HG02759 (cell line): ENCODE measurements around the gene TLE1.

Source experiments
- ATAC-seq: cut with Tn5 transposase; IDR thresholded peaks from one replicate; pipeline ENCODE4 v1.9.1; 2021; ENCODE audit warnings: mild to moderate bottlenecking, moderate library complexity; ENCODE audit not compliant: unreplicated experiment

TLE1 gene

DNA sequence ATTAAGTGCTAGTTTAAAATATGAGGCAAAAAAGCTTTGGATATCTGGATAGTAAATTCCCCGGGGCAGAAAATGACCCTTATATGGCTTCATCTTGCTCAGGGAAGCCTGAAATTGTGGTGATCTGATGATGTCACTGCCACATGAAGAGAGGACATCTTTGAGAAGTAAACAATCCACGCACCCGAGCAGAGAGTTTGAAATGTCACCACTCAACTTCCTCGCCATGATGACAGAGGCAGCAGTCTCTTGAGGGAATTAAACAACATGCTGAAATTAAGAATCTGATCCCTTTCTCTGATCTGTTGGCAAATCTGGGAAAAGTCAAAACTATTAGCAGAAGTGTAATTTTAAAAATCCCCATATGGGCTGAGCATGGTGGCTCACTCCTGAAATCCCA, 110.0 kb downstream of the TLE1 start:
- no peak for ATAC-seq

DNA sequence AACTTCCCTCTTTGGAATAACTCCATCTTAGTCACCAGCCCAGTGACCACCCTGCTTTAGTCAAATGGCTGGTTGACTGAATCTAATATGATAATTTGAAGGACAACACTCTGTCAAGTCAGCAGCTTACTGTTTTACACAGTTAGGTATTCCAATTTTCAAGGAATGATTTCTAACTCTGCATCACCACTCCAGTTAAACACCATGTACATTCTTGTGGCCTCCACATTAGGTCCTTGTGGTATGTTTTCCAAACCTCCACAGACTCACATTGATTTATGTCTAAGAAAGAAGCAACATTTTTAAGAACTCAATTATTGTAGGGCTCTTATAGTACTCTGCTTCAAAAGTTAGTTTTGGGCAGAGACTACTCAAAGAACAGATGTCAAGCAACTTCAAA, 110.7 kb downstream of the TLE1 start:
- no peak for ATAC-seq

DNA sequence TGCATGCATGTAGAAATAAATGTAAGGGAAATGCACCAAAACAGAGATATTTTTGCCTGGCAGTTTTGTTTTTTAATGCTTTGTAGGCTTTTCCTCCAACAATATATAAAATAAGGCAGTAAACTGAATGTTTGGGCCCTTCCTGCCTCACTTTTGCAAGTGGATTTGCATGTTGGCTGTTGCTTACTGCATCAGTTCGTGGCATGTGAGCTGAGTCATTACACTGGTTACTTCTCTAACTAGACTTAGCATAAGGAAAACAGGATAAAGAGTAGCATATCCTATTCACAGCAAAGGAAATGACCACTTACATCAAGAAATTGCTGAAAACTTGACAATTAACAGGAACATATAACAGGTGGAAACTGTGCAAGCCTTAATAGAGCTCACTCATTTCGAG, 113.4 kb downstream of the TLE1 start:
- ATAC-seq: no peak

DNA sequence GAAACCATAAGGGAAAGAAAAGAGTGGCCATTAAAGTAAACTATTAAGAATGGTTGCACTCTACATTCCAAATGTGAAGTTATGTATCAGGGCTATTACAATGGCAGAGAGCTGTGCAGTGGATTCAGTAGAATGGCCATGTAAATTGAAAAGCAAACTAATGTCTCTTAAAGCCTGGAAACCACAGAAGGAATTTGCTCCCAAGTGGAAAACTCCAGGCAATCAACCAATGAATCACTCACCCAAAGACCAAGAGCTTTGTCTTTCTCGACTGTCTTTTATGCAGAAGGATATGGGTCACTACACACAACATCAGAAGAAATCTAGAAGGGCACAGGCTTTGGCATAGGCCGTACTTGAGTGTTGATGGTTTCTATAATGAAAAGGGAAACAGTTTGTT, 114.9 kb downstream of the TLE1 start:
- ATAC-seq: no peak

DNA sequence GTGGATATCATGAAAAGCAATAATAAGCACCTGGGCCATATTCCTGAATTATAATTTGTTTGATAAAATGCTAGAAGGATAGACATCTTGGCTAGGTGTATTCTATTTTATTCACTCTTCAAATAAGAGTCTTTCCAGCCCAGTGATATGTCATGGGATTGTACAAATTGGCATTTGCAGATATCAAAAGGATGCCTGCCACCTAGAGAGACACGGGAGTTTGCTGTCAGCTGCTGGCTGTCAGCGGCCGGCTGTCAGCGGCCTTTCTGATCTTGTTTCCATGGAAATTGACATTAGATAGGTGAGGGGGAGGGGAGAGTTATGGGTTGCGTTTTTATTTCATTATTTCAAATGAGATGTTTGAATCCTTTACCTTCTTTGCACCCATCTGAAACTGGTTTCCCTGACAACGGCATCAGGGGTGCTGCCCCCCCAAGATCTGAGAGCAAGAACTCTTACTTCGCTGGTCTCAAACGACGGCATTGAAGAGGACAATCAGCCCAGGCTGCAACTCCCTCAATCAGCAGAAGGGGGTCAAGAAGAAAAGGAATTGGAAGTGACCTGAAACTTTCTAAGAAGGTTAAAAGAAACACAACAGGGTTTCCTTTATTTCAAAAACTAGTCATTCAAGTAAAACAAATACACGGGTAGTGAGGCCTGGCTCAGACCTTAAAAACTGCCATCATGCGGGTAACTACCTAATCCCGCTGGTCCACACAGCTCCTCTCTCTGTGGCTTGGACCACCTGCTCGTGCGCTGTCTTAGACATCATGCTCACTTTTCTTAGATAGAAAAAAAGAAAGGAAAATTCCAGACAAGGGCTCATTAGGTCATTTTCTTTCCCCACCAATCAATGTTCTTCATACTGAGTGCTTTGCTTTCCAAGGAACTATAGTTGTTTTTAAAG, 115.7 kb downstream of the TLE1 start:
- ATAC-seq: no peak

DNA sequence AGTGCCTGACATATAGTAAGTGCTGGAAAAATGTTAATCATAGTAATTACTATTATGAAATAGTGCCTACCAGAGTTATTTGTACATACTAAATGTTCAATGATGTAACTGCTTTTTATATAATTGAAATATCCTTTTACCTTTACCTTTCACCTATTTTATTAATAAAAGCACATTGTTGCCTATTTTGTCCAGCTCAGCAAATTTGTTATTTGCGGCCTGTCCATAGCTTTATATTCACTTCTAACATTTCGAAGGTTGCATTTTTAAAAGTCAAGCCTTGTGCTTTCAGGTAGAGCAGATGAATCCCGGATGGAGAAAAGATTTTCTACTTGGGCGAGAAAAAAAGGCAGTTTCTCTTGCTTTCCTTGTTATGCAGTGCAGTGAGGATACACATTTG, 119.3 kb downstream of the TLE1 start:
- ATAC-seq: no peak

DNA sequence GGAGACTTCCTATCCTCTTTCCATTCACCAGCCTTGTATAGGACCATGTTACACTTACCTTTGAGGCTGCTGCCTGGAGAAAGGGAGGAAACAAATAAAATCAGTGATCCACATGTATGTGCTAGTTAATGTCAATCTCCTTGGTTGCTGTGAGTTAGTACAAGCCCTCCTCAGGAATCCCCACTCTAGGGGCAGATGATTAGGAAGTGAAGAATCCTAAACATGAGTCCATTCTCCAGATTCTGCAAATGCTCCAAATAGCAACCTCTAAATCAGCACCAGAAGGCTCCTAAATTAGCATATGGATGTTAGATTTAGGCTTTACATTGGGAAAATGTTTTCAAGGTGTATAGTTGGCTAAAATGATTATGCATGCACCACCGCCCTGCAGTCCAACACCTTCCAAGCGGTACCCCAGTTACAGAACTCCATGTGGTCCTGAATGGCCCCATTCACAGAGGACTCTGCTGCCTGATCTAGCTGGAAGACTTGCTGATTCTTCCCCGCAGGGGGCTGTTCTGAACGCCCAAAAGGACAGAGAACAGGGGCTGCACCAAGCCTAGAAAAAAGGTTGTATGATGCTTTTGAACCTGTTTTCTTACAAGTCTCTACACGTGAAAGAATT, 123.2 kb downstream of the TLE1 start:
- ATAC-seq: no peak

DNA sequence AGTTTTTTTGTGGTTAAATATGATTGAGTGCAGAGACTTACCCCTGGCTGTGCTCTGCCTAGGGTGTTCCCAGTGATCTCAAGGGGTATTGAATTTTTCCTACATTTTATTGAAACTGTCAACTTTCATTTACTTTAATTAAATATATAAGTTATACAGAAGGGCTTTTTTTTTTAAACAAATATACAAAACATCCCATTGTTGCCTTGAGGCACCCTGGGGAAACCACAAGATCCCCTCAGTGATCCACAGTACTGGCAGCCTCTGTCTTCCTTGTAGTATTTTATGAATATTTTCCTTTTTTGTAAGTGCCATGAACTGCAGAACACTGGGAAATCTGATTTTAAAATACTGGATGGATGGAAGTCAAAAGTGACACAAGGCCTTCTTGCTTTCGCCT, 123.7 kb downstream of the TLE1 start:
- no peak for ATAC-seq

DNA sequence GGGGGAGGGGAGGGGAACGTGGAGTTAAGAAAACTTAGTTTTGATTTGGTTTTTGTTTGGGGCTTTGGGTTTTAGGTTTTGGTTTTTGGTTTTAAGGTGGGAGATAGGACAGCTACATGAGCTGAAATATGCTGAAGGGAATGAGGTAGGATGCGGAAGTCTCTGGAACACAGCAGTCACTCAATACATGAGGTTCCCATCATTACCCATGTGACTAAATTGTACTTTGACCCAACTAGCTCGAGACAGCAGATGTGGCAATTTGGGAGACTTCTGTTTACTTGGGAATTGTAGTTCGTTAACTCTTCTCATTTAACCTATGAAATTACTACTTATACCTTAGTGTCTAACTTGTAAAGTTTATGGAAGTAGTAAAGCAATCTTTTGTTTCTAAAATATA, 124.2 kb downstream of the TLE1 start:
- no peak for ATAC-seq

DNA sequence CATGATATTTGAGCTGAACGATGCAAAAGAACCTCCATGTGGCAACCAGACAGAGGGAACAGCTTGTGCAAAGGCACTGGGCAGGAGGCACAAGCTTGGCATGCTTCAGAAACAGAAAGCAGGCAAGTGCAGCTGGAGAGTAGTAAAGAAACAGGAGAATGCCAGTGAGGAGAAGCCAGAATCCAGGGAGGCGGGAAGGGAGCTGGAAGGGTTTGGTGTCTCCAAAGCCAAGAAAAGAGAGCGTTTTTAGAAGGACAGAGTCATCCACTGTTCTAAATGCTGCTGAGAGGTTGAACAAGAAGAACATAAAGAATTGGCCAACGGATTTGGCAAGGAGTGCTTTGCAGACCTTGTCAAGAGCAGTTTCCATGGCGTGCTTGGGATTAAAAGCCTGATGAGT, 124.7 kb downstream of the TLE1 start:
- ATAC-seq: no peak

DNA sequence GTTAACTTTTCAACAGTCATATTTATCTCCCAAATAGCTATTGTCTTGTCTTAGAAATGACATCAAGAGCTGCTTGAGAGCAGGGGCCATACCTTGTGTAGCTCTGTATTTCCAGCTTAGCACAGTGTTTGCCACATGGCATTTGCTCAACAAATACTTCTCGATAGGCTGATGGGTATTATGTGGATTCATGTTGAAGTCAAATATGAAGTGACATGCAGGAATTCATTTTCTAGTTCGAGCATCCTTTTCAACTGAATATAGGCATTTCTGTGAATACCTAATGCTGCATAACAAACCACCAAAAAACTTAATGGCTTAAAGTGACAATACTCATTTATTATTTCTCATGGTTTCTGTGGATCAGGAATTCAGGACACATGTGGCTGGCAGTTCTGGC, 125.6 kb downstream of the TLE1 start:
- no peak for ATAC-seq

DNA sequence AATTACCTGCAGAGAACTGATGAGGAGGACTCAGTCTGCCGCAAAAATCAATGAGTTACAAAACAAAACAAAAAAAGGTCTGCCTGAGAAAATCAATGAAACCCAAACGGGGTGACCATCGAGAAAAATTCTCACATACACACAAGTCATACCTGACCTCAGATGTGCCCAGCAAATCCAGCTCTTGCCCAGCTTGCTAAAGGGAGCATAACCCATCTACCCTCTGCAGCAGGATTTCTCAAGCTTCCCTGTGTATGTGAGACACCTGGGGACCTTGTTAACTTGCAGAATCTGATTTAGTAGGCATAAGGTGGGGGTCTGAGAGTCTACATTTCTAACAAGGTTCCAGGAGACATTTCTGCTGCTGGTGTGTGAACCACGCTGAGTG, 126.3 kb downstream of the TLE1 start:
- no peak for ATAC-seq

DNA sequence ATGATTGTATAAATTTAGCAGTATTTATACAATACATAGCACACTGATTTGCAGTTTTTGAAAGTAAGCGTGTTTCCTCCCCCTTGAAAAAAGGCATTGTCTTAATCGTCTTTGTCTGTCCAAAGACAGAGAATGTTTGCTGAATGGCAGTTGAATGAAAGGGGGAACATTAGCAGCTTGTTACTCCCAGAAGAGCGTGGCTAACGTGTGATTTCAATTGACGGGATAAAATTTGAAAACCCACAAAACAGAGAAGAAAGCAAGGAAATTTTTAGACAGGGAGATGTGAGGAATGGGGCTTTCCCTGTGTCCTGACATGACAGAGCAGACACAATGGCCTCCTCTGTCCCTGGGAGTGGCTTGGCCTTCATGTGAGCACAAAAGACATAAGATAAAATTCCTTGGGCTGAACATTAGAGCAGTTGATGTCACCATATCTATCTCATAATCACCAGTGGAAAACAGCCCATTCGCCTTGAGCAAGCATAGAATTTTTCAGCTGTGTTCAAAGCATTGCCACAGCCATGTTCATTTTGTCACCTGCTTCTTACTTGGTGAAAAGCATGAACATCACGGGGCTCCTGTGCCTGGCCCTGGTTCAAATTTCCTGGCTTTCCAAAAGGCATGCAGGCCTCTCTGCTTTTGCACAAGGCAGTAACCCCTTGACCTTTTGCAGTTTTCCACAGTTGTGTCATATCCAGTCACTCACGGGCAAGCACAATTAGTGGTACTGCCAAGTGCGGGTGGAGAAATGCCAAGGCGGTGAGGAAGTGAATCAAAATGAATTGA, 126.9 kb downstream of the TLE1 start:
- no peak for ATAC-seq

DNA sequence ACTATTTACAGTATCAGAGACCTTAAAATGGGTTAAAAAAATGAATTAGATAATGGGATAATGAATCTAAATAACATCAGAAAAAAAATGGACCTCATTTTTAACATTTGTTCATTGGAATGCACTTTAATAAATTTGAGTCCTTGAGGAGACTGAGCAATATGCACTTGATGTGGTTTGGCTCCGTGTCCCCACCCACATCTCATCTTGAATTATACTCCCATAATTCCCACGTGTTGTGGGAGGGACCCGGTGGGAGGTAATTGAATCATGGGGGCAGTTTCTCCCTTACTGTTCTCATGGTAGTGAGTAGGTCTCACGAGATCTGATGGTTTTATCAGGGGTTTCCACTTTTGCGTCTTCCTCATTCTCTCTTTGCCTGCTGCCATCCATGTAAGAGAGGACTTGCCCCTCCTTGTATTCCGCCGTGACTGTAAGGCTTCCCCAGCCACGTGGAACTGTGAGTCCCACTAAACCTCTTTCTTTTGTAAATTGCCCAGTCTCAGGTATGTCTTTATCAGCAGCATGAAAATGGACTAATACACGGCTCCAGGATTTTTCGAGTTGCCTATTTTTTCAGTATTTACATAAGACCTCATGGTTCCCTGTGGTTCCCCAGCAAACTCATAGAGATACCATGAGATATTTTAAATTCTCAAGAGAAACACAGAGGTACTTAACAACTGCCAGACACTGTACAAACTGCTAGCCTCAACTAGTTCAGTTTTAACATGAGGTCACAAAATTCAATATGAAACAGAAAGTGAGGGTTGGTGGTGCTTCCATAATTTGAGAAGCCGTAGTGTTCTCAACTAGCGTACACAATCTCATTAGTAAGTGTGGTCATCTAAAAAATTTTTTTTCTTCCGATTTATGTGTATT, 128.3 kb downstream of the TLE1 start:
- ATAC-seq: no peak

DNA sequence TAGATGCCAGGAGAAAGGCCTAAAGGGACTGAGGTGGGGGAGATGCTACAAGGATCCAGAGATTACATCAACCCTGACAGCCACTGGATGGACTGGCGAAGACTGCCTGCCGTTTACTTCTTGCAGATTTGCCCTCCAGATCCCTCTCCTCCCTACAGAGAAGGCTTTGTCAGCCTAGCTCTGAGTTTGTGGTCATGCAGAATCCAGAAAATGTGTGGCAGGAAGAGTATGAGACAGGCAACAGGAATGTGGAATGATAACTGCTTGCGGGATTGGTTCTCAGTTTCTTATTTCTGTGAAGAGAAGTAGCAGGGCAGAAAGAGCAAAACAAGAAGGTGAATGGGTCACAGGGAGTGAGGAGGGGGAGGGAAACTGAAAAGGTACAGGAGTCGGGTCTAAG, 129.6 kb downstream of the TLE1 start:
- ATAC-seq: no peak

DNA sequence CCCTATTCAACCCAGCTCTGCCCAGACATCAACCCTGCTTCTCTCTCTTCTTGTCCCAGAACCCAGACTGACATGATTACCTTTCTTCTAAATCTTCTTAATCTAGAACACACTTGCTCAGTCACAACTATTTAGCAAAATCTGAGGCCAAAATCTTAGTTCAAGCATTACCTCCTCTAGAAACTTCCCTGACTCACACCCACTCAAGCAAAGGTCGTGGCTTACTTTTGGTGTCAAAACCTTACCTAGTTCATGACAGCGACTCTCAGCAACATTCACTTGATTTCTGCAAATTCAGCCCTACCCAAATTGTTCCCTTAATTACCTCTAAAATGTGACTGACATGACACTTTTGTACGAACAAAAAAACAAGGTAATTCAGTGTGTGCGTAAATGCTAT, 130.2 kb downstream of the TLE1 start:
- ATAC-seq: no peak

DNA sequence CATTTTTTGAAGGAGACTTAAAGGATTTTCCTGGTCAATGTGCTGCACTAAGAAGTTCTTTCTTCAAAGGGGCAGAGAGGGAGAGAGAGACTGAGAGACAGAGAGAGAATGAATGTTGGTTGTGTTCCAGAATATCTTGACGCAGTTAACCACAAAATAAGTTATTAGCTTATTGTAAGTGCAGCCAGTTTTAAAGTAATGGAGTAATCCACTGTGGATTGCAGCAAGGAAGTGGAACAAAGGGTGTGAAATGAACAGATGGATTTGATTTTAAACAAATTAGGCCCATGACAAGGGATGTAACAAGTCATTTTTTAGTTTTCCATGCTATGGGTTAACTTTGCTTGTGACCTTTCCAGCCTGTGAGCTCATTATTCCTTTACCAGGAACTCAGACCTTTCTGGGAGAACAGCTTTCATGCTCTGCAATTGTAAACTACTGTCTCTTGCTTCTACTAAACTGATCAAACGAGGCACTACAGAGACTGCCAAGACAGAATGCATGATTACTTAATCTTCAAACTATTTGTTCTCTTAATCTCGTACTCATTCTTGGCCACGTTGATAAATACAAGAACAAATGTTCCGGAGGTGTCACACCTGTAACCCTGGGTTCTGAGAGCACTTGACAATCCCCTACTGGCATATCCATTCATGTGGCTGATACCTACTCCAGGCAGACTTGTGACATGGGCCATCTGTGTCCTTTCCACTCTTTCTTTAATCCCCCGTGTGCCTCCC, 131.1 kb downstream of the TLE1 start:
- ATAC-seq: no peak

DNA sequence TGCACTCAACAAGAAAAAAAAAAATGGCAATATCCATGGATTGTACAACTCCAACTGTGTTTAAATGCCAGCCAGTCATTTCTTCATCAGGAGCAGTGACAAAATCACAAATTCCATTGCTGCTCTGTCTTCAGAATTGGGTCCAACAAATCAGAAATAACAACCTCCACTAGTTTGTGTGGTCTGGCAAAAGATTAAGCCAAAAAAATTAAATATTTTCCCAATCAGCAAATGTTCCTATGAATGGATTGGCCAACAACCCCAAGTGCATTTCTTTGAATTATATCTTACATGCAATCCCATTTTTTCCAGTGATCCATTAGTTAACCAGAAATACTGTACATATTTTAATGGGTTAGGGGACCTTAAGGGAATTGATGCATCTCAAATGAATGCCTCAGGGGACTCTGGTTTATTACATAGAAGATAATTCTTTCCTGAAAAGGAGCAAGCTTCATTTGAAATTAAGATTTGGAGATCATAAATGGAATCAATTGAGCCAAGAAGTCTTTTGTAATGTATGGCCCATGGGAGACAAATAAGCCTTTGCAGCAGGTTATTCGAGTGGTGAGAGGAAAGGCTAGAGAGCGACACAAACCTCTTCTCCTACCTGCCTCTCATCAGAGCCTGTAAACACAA, 131.8 kb downstream of the TLE1 start:
- ATAC-seq: no peak

DNA sequence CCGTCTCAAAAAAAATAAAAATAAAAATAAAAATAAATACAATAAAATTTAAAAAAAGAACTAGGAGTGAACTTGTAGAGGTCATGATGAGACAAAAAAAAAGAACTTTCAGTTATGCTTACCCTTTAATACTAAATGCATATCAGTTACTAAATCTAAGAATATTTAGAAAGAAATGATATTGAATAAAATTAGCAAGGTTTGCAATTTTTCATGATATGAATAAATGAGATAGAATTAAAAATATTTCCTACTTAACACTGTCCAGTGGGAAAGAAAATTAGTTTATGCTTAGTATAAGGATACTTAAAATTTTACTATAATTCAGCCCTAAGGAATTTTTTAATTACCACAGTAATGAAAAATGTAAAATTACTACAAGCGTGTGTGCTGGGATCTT, 132.4 kb downstream of the TLE1 start:
- ATAC-seq: no peak

DNA sequence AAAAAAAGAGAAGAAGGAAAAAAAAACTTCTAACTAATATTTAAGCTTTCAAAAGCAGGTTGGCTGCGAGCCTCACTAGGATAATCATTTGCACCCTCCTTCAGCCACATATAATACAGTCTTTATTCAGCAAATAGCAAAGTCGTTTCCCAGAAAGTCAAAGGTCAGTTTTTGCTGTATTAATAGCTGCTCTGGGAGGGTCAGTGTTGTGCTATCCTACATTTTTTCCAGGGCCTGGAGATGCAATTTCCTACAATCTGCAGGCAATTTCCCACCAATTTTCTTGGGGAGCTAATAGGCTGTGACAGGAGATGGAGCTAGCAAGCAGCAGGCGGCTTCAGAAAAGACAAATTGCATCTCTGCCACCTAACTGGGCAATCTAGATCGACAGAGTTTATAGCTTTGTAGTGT, 136.8 kb downstream of the TLE1 start:
- no peak for ATAC-seq
